ENCODE measurements around the gene RELN.

DNA sequence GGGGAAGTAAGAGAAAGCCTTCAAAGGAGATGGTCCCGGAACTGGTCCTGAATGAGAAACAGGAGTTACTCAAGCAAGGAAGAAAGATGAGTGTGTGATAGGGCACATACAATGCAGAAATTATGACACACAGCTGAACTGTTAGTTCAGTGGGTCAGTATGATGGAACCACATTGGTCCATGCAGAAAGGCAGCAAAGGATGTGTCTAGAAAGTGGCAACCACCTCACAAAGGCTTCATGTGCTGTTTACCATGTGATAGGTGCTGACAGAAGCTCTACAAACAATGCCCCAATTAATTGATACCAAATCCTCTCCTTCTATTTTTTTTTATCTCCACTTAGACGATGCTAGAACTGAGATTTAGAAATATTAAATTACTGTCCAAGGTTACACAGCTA lies 258.3 kb downstream of the RELN start:
- TF ChIP-seq CTCF (optimal IDR thresholded peaks at IDR 0.05 in 1 of 3, IDR thresholded peaks at IDR 0.05 in 1 of 3, conservative IDR thresholded peaks at IDR 0.05 in 1 of 3; ENCODE audit: extremely low read depth in 1 of 3, insufficient read depth in 2 of 3, low read length in 3 of 3) (no peak), EZH2 (IDR thresholded peaks at IDR 0.05; ENCODE audit: low read length) (no peak)

Data from keratinocyte (primary cell).